ENCODE results near the gene FAM149A. TPM values are rescaled to one million over a fixed set of nuclear protein-coding genes. Genes with fewer than 3 reads are reported as not detected.

FAM149A gene
- total RNA-seq, 1 donor: 10.8 TPM

GRCh38 chr4:186172546-186172945 lies 68.0 kb downstream of the FAM149A start:
- no peak for DNase-seq (ENCODE audit: low read depth)
- no peak overlapping the region for H3K4me3 ChIP-seq (ENCODE audit: low read depth, low read length)
- TF ChIP-seq CTCF (IDR thresholded peaks at IDR 0.05; ENCODE audit: insufficient read depth, low read length): no peak

- no peak overlapping the region for H3K4me3 ChIP-seq (ENCODE audit: low read depth, low read length)
- TF ChIP-seq CTCF (IDR thresholded peaks at IDR 0.05; ENCODE audit: insufficient read depth, low read length): no peak
- DNase-seq (ENCODE audit: low read depth): no peak
These were observed 83.6 kb downstream of the FAM149A start for GRCh38 chr4:186188107-186188506.

- H3K4me3 ChIP-seq (ENCODE audit: low read depth, low read length): no peak overlapping the region
- DNase-seq (ENCODE audit: low read depth): no peak
- TF ChIP-seq CTCF (IDR thresholded peaks at IDR 0.05; ENCODE audit: insufficient read depth, low read length): no peak
These were observed 85.2 kb downstream of the FAM149A start for GRCh38 chr4:186189656-186190055.

GRCh38 chr4:186190581-186191199 lies 86.2 kb downstream of the FAM149A start:
- H3K4me3 ChIP-seq (ENCODE audit: low read depth, low read length): peak overlapping the region; percentile 87
- peak; percentile 1 for TF ChIP-seq CTCF (IDR thresholded peaks at IDR 0.05; ENCODE audit: insufficient read depth, low read length)
- peak; percentile 32 for DNase-seq (ENCODE audit: low read depth)

- peak; percentile 19 for TF ChIP-seq CTCF (IDR thresholded peaks at IDR 0.05; ENCODE audit: insufficient read depth, low read length)
- peak; percentile 76 for DNase-seq (ENCODE audit: low read depth)
- peak within 1 kb of the TSS; percentile 87 for H3K4me3 ChIP-seq (ENCODE audit: low read depth, low read length)
These were observed 86.9 kb downstream of the FAM149A start, which contains the start of gene CYP4V2 for GRCh38 chr4:186191200-186192065. CYP4V2 (plus strand) TSS chr4:186191567; CDS start chr4:186191824, 257 bp downstream.

- peak overlapping the region; percentile 87 for H3K4me3 ChIP-seq (ENCODE audit: low read depth, low read length)
- no peak for TF ChIP-seq CTCF (IDR thresholded peaks at IDR 0.05; ENCODE audit: insufficient read depth, low read length)
- peak; percentile 58 for DNase-seq (ENCODE audit: low read depth)
These were observed 87.6 kb downstream of the FAM149A start for GRCh38 chr4:186192066-186192612.

Measured in fibroblast of the aortic adventitia (primary cell).